MM.1S (cell line): Measurements from ENCODE around the gene KLRG1.

ENCODE experiments used
- EZH2 ChIP-seq: fragments of 300-600 bp; sonication (generic); optimal IDR thresholded peaks from 2 replicates; pipeline ENCODE3; 2017; ENCODE audit warnings: low read depth, mild to moderate bottlenecking, antibody characterized with exemption, low read length, mixed read lengths
- EZH2phosphoT487 ChIP-seq: fragments of 300-600 bp; sonication (generic); IDR thresholded peaks from 2 replicates; pipeline ENCODE4 v1.6.1; 2018; ENCODE audit warnings: antibody characterized with exemption, low read length
- TF ChIP-seq, protein P1 (sequence below): fragments of 300-600 bp; sonication (generic); IDR thresholded peaks from 2 replicates; pipeline ENCODE4 v1.5.1; 2016; ENCODE audit warnings: antibody characterized with exemption, low read length, mixed read lengths

GRCh38 chr12:8960176-8960575 lies 29.2 kb upstream of the KLRG1 start:
- TF ChIP-seq, protein P1, sequence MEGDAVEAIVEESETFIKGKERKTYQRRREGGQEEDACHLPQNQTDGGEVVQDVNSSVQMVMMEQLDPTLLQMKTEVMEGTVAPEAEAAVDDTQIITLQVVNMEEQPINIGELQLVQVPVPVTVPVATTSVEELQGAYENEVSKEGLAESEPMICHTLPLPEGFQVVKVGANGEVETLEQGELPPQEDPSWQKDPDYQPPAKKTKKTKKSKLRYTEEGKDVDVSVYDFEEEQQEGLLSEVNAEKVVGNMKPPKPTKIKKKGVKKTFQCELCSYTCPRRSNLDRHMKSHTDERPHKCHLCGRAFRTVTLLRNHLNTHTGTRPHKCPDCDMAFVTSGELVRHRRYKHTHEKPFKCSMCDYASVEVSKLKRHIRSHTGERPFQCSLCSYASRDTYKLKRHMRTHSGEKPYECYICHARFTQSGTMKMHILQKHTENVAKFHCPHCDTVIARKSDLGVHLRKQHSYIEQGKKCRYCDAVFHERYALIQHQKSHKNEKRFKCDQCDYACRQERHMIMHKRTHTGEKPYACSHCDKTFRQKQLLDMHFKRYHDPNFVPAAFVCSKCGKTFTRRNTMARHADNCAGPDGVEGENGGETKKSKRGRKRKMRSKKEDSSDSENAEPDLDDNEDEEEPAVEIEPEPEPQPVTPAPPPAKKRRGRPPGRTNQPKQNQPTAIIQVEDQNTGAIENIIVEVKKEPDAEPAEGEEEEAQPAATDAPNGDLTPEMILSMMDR = no peak
- TF ChIP-seq EZH2phosphoT487 (no peak), EZH2 (no peak)
